Adrenal gland (tissue), 5 donors: ENCODE data around the gene KHDRBS1.

ENCODE experiments used
- CTCF ChIP-seq, 6 experiments: fragments of 450-650 bp in 4 of 6; fragments of 200-600 bp in 2 of 6; sonication (generic) in 1 of 6; IDR thresholded peaks; 1 replicate in 5 of 6; 2 replicates in 1 of 6; pipeline versions ENCODE4 v1.5.1 to v1.8.0; 2016 to 2021; ENCODE audit warnings: antibody characterized with exemption in 6 of 6, mild to moderate bottlenecking in 2 of 6, moderate library complexity in 1 of 6
- POLR2A ChIP-seq, 2 donors: fragments of 450-650 bp; IDR thresholded peaks; one replicate each; pipeline ENCODE4 v1.6.1; 2017; ENCODE audit warnings: antibody characterized with exemption in 2 of 2, mild to moderate bottlenecking in 2 of 2, moderate library complexity in 1 of 2
- donor health status: DM: no; HTN: no; CAD: no.

GRCh38 chr1:31995263-31995662 lies 18.4 kb upstream of the KHDRBS1 start:
- no peak for TF ChIP-seq CTCF (IDR thresholded peaks at IDR 0.05)
- TF ChIP-seq POLR2A (IDR thresholded peaks at IDR 0.05), result no peak
